HG03139 (cell line): ENCODE data around the gene AZIN2.
"Not testable (repeated sequence)": the region's sequence is repeated elsewhere in the genome, so short reads cannot be mapped to it uniquely, and the experiment has no call there.

ENCODE experiments used
- ATAC-seq: cut with Tn5 transposase; IDR thresholded peaks from one replicate; pipeline ENCODE4 v1.9.1; 2021; ENCODE audit not compliant: unreplicated experiment

AZIN2 gene

GRCh38 chr1:33056426-33056825, 24.5 kb upstream of the AZIN2 start:
- no peak for ATAC-seq

GRCh38 chr1:33057095-33057494, 23.9 kb upstream of the AZIN2 start:
- no peak for ATAC-seq

- ATAC-seq = no peak
These were observed 20.3 kb upstream of the AZIN2 start for GRCh38 chr1:33060579-33061083.

- ATAC-seq = no peak
These were observed 19.1 kb upstream of the AZIN2 start for GRCh38 chr1:33061834-33062233.

- ATAC-seq = not testable (repeated sequence)
These were observed 16.7 kb upstream of the AZIN2 start for GRCh38 chr1:33064284-33064683.

GRCh38 chr1:33065301-33065700, 15.7 kb upstream of the AZIN2 start:
- no peak for ATAC-seq

GRCh38 chr1:33066477-33066876, 14.5 kb upstream of the AZIN2 start:
- ATAC-seq = not testable (repeated sequence)

- not testable (repeated sequence) for ATAC-seq
These were observed 12.8 kb upstream of the AZIN2 start for GRCh38 chr1:33068108-33068507.

- no peak for ATAC-seq
These were observed 10.3 kb upstream of the AZIN2 start for GRCh38 chr1:33070628-33071027.

GRCh38 chr1:33072707-33073106, 8.2 kb upstream of the AZIN2 start:
- no peak for ATAC-seq

- no peak for ATAC-seq
These were observed 6.6 kb upstream of the AZIN2 start for GRCh38 chr1:33074193-33074945.

- no peak for ATAC-seq
These were observed 2.8 kb upstream of the AZIN2 start for GRCh38 chr1:33078030-33078591.

- no peak for ATAC-seq
These were observed 580 bp upstream of the AZIN2 start for GRCh38 chr1:33080373-33080772.

- no peak for ATAC-seq
These were observed 777 bp downstream of the AZIN2 start for GRCh38 chr1:33081554-33082305.

- no peak for ATAC-seq
These were observed 1.7 kb downstream of the AZIN2 start for GRCh38 chr1:33082575-33083108.

GRCh38 chr1:33085332-33085731, 4.4 kb downstream of the AZIN2 start:
- ATAC-seq = no peak

GRCh38 chr1:33086384-33086850, 5.5 kb downstream of the AZIN2 start:
- ATAC-seq = no peak

GRCh38 chr1:33087677-33088076, 6.7 kb downstream of the AZIN2 start:
- ATAC-seq = no peak

GRCh38 chr1:33088119-33088906, 7.4 kb downstream of the AZIN2 start:
- no peak for ATAC-seq

GRCh38 chr1:33089457-33089856, 8.5 kb downstream of the AZIN2 start:
- no peak for ATAC-seq

GRCh38 chr1:33092438-33092837, 11.5 kb downstream of the AZIN2 start:
- no peak for ATAC-seq
